Fibroblast of the aortic adventitia (primary cell): ENCODE measurements around the gene ZNF692. TPM values are rescaled to one million over a fixed set of nuclear protein-coding genes. Genes with fewer than 3 reads are reported as not detected.
A peak's percentile ranks its signal among the peaks of the same experiment; 100 is the strongest.

Experiments used
- DNase-seq: peaks from one replicate; pipeline ENCODE4 v3.0.0-alpha.2; 2010; ENCODE audit warnings: low read depth
- H3K4me3 ChIP-seq: 2 replicates; pipeline ENCODE4 v1.5.1; 2011; ENCODE audit warnings: low read depth, mild to moderate bottlenecking, control low read depth, low read length, moderate library complexity
- CTCF ChIP-seq: IDR thresholded peaks from 2 replicates; pipeline ENCODE4 v1.5.1; 2011; ENCODE audit warnings: mild to moderate bottlenecking, low read length, control low read depth, inconsistent platforms; ENCODE audit not compliant: insufficient read depth
- total RNA-seq: library from RNA; depleted of rRNA; stranded (reverse); fragments of >200 nt; gene quantifications from 2 replicates; pipeline ENCODE4 v1.2.3, GENCODE V29; 2012; ENCODE audit warnings: low replicate concordance

The ZNF692 gene, protein sequence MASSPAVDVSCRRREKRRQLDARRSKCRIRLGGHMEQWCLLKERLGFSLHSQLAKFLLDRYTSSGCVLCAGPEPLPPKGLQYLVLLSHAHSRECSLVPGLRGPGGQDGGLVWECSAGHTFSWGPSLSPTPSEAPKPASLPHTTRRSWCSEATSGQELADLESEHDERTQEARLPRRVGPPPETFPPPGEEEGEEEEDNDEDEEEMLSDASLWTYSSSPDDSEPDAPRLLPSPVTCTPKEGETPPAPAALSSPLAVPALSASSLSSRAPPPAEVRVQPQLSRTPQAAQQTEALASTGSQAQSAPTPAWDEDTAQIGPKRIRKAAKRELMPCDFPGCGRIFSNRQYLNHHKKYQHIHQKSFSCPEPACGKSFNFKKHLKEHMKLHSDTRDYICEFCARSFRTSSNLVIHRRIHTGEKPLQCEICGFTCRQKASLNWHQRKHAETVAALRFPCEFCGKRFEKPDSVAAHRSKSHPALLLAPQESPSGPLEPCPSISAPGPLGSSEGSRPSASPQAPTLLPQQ
- 8.9 and 9.6 TPM in 2 replicates for total RNA-seq

- peak within 1 kb of the TSS; percentile 86 for H3K4me3 ChIP-seq
- no peak for TF ChIP-seq CTCF
- DNase-seq: peak; percentile 97
Measured at GRCh38 chr1:248858891-248859889, at the start of gene ZNF692. ZNF692 (minus strand) TSS chr1:248859085; CDS start chr1:248858309, 776 bp downstream.

GRCh38 chr1:248906753-248907661, 48.1 kb upstream of the ZNF692 start:
- TF ChIP-seq CTCF: no peak
- peak overlapping the region; percentile 85 for H3K4me3 ChIP-seq
- DNase-seq: peak; percentile 44

GRCh38 chr1:248906009-248906752, 47.3 kb upstream of the ZNF692 start, which contains the start of gene PGBD2:
PGBD2 (plus strand) TSS chr1:248906235; CDS start chr1:248913863, 7,628 bp downstream.
- DNase-seq: peak; percentile 93
- peak; percentile 75 for TF ChIP-seq CTCF

GRCh38 chr1:248905662-248906008, 46.8 kb upstream of the ZNF692 start:
- H3K4me3 ChIP-seq: peak overlapping the region; percentile 95
- TF ChIP-seq CTCF: no peak
- DNase-seq: no peak

More at GRCh38 chr1:248906009-248906752, 47.3 kb upstream of the ZNF692 start, which contains the start of gene PGBD2:
- peak within 1 kb of the TSS; percentile 95 for H3K4me3 ChIP-seq

DNA sequence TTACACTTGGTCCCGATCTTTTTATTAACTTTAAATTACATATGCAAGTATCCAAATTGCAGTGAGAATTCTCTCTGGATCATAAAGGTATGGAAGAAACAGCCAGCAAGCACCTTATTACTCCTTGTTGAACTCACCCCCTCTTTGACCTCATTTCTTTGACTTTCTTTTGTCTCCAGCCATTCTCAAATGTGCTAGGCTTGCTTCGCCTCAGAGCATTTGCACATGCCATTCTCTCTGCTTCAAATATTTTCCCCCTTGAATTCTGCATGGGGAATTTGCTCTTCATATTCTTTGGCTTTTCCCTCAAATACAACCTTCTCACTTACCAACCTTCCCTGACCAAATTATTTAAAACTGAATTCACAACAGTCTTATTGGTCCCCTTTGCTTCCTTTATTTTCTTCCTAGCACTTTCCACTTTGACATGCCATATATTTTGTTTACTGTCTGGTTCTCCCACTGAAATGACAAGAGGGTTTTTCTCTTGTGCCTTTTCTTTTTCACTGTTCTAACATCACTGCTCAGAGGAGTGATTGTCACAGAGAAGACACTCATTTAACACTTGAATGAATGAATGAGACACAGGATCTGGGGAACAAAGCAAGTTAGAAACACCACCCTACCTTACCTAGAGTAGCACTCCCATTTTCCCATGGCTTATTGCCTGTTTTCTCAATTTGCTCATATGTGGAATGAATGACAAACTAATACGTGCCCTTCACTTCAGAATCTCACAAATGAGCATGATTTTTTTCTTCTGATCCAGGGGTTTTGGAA, 45.7 kb upstream of the ZNF692 start:
- no peak for DNase-seq
- TF ChIP-seq CTCF: no peak
- no peak overlapping the region for H3K4me3 ChIP-seq
